ENCODE results near the gene KAZN.

KAZN gene

DNA sequence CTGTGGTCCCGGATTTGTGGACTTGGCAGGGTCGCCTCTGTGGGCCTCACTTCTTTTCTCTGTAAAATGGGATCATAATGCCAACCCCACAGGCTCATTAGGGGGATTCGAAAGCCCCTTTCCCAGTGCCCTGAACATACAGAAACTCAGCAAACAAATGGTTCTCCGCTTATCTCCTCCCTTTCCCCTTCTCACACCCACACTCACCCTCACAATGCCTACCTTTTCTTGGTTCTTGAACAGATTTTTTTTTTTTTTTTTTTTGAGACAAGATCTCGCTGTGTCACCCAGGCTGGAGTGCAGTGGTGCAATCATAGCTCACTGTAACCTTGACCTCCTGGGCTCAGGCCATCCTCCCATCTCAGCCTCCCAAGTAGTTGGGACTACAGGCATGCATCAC, 175.7 kb downstream of the KAZN start:
- no peak for DNase-seq (ENCODE audit: low read depth)

DNA sequence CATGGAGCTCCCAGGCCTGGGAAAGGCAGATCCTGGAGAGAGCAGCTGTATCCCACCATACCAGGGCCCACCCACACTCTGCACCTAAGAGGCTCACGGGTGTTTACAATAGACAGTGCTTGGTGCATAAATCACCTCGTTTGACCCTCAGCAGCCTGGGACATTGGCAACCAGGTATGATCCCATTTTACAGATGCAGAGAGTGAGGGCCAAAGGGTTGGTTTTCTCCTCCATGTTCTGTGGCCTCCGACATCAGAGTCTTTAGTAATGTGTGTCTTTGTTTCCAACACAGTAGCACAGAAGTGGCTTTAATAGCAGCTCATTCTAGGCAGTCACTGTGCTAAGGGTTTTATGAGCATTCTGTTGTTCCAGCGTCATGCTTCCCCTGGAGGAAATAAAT, 176.5 kb downstream of the KAZN start:
- DNase-seq (ENCODE audit: low read depth): no peak

DNA sequence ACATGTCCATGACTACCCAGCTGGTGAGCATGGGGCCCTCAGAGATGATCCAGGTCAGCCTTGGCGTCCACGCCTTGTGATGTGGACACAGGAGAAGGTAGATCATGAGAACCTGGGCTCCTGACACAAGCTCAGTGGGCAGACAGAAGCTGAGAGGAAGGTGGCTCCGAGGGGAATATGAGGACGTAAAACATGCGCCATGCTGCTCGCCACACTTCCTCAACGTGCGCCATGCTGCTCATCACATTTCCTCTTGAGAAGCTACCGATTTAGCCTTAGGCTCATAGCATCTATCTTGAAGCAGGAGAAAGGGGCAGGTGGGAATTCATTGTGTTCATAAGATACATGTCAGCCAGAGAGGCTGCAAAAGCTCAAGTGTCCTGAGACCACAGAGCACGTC, 176.9 kb downstream of the KAZN start:
- DNase-seq (ENCODE audit: low read depth): no peak

DNA sequence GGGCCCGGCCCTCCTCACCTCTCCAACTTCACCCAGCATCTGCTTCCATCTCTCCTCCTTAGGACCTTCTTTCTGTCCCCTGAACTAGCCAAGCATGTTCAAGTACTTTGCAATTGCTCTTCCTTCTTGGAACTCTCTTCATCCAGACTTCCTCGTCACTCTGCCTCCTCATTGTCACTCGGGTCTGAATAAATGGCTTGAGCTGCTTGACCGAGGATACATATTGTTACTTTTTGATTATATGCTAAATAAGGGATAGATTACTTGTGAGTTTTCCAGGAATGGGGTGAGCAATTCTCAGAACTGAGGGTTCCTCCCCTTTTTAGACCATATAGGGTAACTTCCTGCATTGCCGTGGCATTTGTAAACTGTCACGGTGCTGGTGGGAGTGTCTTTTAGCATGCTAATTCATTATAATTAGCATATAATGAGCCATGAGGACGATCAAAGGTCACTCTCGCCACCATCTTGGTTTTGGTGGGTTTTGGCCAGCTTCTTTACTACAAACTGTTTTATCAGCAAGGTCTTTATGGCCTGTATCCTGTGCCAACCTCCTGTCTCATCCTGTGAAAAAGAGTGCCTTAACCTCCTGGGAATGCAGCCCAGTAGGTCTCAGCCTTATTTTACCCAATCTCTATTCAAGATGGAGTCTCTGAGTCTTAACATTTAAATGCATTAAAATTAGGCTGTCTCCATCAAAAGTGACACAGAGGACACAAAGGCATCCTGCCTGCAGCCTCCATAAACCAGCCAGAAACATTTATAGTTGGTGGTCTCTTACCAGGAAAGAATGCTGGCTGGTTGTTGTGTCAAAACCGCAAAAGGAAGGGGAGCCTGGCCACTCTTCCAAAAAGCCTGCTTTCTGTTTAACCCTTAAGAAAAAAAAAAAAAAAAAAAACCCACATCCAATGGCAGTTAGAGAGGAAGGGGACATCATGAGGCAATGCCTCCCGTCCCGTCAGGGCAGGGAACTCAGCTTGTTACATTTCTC, 179.3 kb downstream of the KAZN start:
- DNase-seq (ENCODE audit: low read depth): no peak

DNA sequence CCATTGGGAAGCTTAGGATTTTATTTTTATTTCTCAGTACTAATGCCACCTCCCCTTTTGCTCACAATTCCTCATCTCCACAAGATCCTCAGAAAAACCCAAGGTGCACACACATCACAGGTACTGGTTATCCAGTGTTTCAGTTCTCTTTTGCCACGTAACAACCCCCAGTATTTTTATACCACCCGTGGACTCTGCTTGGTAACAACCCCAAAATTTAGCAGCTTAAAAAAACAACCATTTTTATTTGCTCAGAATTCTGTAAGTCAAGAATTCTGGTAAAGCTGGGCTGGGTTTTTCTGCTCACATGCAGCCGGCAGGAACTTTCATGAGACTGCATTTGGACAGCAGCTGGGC, 180.0 kb downstream of the KAZN start:
- DNase-seq (ENCODE audit: low read depth): no peak

DNA sequence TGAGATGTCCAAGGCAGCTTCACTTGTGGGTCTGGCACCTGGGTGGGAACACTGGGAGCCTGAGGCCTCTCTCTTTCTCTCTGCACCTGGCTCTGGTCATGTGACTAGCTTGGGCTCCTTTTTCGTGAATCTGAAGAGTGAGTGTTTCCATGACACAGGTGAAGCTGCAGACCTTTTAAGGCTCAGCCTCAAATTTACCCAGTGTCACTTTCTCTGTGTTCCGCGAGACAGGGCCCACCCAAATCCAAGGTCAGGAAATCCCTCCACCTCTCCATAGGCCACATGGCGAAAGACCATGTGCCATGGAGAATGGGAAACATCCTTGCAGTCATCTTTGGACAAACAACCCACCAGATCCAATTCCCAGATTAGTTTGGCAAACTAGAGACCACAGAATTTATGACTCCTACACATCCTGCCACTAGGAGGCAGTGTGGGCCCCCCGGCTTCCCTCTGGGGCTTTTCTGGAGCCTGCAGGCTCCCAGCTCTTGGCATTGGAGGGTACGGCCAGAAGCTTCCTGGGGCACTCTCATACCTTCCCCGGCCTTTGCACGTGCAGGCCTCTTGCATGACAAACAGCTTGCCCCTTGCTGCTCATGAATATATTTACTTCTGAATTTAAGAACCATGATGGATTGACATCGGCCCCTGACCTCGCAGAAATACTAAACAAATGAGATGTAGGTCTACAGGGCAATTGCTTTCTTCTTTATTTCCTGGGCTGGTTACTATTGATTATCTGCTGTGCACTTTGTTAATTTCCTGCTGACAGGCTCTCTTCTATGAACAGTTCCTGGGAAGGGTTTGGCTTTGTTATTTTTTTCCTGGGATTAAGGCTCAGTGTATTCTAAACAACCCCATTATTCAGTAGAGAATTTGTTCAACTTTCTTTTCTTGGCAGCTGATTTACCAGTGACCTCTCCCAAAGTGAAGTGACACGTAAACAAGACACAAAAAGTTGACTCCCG, 180.7 kb downstream of the KAZN start:
- no peak for DNase-seq (ENCODE audit: low read depth)

DNA sequence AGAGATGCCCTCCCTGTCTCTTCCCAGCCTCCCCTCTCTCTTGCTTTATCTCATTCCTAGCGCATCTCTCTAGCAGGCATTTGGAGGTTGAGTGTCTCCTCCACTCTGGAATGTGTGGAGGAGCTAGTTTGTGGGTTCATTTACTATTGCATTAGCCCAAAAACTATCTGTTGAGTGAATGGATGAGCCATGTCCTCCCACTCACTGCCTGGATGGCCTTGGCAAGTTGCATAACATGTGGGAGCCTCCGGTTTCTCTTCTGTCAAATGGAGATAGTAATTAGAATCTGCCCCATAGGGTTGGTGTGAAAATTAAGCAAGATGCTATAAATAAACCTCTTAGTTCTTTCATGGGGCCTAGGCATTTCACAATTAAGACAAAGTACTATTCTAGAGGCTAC, 181.8 kb downstream of the KAZN start:
- DNase-seq (ENCODE audit: low read depth): no peak

DNA sequence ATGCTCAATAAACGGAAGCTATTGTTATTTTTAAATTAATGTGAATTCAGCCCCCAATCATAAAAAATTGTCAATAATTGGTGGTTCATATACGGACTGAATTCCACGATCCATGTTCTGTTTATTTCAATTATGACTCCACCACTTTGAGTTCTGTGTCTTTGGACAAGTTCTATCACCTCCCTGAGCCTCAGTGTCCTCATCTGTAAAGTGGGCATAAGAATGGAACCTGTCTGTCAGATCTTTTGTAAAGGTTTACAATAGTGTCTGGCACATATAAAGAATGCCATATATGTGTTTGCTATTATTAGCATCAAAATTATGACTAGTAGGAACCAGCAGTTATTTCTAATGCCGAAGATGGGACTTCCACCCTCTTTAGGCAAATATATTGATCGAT, 183.3 kb downstream of the KAZN start:
- DNase-seq (ENCODE audit: low read depth): no peak

DNA sequence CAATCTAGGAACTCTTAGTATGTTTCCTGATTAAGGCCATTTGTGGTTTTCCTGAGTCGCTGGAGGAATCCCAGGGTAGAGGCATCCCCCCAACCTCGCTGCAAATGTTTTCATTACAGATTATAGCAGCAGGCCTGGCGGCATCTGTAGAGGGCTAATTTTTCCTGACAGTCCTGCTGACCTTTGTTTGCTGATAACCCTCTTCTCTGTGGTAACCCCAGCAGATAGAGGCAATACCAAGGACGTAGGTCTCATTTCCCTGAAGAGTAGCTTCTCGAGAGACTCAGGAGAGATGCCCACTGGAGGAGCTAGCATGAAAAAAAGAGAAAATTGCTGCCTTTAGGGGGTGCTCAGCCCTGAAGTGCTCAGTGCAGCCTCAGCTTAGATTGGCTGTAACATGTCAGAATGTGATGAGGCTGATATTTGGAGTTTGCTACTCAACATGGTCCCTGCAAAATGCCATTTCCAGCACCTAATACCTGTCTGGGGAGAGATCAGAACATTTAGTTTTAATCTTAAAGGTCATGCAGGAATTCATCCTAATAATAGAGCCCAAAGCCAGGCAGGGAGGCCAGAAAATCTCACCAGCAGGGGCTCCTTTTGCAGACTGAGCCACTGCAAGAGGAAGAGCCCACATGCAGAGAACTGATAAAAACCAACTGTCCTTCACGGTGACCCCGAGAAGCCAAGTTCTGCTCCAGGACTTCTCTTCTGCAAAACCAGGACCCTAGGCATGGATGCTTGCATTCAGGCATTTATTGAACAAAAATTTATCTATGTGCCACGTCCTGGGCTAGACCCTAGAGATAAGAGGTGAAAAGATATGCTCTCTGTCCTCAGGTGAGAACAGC, 184.5 kb downstream of the KAZN start:
- no peak for DNase-seq (ENCODE audit: low read depth)

DNA sequence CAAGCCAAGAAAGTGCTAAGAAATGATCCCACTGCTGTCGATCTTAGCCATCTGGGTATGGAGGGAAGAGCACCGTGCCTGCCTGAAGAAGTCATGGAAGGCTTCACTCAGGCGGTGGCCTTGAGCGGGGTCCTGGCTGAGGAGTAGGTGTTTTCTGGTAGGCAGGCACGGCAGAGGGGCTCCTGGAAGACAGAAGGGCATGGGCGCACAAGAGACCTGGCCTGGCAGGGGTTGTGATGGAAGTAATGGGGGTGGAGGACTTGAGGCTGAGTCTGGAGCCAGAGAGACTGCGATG, 185.1 kb downstream of the KAZN start:
- DNase-seq (ENCODE audit: low read depth): no peak

DNA sequence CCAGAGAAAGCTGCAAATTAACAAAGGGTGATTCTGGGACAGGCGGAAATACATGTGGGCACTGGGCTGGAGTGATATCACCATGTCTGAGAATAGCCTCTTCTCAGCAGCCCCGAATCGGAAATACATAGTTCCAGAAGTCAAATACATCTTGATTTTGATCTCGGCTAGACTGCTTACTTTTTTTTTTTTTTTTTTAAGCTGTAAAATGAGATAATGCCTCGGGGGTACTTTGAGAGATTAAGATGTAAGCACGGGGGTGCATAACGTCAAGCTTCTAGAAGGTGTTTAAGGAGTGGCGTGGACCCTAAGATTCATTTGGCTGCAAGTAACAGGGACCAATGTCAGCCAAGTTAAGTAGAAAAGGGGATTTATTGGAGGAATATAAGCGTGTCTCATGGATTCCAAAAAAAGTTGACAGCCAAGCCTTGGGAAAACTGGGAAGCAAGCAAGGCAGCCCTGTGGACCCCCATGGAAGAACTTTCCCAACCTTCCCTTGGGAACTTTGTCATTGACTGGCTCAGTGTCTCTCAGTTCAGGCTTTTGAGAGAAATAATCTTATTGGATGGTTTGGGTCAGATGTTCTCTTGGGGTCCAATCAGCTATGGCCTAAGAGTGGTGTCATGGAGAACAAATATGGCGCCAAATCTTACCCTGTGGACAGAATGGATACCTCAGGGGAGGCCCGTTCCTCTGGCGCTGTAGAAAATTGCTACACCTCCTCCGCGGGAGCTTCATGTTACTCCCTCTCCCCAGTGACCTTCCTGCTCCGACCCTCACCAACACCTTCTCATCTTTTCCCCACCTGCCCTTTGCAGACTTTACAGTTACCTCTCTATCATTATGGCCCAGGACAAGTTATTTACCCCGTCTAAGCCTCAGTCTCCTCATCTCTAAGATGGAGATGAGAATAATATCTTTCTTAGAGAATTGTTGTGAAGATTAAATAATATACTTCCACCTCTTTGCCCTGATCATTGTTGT, 186.6 kb downstream of the KAZN start:
- no peak for DNase-seq (ENCODE audit: low read depth)

DNA sequence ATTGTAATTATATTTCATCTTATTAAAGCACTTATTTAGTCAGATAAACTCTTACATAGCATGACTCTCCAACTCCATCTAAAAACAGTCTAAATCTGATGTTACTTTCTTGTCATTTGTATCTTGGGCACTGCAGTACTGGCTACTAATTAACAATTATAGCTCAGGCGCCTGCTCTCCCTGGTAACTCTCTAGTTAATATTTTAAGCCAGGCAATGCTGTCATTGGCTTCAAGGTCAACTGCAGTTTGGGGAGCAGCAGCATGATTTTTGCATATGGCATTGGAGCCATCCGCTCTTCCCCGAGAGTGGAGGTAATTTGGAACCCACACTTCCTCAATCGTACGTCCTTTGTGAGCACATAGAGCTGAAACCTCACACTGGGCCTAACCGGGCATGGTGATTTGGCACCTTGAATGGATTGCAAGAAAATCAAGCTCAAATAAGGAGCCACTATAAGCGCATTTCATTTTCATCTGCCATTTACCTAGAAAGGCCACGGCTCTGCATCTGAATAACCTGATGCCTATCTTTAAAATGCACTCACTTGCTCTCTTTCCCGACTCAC, 187.7 kb downstream of the KAZN start:
- DNase-seq (ENCODE audit: low read depth): no peak

DNA sequence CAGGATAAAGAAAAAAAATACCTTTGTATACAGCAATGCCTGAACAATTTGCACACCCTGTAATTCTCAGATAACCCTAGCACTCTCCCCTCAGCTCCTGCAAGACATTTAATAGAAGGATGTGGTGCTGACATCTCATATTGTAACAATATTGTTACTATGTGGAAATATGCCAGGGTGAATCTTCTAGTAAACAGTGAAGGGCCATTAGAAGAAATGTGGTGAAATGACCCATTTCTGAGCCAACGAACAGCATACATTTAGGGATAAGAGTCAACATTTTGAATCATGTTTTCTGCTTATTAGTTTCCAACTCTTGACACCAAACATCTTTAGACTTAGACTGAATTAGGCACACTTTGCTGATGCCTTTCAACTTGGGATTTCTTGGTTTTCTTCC, 188.2 kb downstream of the KAZN start:
- no peak for DNase-seq (ENCODE audit: low read depth)

DNA sequence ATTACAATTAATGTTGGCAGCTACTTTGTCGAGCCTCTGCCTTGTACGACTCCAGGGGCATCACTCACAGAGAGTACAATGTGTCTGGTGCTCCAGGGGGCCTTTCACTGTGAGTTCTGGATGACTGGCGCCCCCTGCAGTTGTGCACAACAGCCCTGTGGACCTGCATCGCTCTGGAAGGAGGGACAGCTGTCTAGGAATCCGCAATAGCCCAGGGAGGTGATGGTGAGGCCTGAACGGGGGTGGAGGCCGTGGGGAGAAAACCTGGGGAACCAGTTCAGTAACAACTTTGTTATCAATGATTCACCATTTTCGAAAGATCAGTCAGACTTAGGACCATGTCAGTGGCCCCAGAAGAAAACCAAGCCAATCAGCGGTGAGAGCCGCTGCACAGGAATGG, 189.1 kb downstream of the KAZN start:
- DNase-seq (ENCODE audit: low read depth): no peak

DNA sequence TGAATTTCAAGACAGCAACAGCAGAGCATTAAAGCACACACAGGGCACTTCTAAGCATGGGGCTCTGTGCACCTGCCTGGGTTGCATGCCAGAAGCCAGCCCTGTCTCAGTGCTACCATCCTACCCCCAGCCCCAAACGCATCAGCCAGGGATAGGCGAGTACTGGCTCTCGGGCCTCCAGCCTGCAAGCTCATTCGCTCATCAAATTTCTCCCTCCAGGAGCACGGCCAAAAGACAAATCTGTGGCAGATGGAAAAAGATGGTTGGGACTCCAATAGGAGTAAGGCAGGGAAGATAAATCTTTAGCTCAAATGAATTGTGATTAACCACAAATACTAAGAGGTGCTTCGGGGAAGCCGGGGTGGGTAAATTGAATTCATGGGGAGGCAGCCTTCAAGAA, 189.6 kb downstream of the KAZN start:
- DNase-seq (ENCODE audit: low read depth): no peak

DNA sequence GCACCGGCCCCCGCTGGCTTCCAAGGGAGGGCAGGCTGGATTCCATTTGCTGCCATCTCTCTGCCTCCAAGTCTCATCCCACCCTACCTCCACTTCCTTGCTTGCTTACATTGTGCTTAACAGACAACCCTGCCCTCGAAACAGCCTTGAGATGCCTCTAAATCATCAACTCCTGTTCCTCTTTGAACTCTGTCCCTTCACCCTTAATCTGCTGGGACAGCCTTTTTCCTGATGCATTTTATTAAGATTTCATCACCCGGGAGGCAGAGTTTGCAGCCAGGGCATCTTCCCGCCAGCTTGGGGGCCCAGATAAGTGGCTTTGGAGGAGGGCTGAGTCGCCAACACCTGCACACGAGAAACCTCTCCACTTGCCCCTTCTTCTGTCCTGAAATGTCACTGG, 192.5 kb downstream of the KAZN start:
- no peak for DNase-seq (ENCODE audit: low read depth)

DNA sequence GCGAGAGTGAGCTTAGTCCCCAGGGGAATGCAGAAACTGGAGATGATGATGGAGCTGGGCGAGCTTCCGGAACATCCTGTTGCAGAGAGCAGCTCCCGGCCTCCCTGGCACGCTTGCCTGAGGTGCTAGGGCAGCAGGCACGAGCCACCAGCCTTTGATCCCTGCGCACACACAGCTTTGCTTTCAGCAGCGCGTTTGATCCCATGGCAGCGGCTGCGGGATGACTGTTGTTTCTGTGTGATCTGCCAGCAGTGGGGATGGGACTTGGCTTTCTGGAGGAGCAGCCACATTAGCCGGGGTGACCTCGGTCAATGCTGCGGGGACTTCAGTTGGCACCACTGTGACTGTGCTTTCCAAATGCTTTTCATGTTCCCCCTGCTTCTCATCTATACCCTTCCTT, 193.2 kb downstream of the KAZN start:
- DNase-seq (ENCODE audit: low read depth): no peak

DNA sequence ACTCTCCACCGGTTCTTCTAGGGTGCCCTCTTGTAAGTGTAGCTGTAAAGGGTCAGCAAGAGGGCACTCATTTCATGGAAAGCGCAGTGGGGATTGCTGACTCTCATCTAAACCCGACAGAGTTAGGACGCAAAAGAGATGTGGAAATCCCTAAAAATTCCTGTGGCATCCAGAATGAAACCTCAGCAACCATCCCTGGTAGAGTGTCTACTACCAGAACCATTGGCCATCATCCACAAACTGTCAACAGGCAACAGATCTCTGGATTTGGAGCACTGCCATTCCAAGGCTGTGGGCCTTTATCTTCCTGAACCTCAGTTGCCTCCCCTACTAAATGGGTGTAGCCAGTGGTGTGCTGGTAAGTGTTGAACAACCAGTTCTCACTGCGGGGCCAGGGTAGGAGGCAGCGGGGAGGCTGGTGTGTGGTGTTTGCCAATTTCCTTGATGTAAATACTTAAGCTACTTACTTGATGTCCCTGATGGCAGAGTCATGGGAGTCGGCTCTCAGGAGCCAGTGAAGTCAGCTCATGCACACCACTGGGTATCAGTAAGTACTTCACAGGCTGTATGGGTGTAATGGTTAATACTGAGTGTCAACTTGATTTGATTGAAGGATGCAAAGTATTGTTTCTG, 195.8 kb downstream of the KAZN start:
- no peak for DNase-seq (ENCODE audit: low read depth)

DNA sequence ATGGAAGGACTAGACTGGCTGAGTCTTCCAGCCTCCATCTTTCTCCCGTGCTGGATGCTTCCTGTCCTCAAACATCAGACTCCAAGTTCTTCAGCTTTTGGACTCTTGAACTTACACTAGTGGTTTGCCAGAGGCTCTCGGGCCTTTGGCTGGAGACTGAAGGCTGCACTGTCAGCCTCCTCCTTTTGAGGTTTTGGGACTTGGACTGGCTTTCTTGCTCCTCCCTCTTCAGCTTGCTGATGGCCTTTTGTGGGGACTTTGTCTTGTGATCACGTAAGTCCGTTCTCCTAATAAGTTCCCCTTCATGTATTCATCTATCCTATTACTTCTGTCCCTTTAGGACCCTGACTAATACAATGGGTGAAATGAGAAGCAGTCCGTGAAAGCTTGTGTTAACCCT, 196.4 kb downstream of the KAZN start:
- no peak for DNase-seq (ENCODE audit: low read depth)

DNA sequence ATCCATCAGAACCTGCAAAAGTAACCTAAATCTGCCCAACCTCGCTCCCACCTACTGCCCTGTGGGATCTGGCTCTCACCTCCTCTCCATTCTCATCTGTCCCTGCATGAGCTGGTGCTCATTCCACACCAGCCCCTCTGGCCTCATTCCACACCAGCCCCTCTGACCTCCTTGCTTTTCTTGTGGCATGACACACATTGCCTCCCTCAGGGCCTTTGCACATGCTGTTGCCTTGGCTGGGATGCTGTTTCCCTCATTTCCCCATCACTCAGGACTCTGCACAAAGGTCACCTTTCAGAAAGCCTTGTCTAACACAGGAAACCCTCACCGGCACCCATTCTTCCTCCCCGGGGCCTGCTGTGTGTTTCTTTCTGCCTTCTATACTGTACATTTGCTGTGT, 197.1 kb downstream of the KAZN start:
- no peak for DNase-seq (ENCODE audit: low read depth)
